Cardiac muscle cell (in vitro differentiated cells and primary cell): ENCODE data around the gene FARS2. TPM values are rescaled to one million over a fixed set of nuclear protein-coding genes. Genes with fewer than 3 reads are reported as not detected.

Source experiments
- DNase-seq, 2 donors: peaks; one replicate each; pipeline versions ENCODE4 v3.0.0 to v3.0.0-alpha.2; 2010 to 2017; ENCODE audit warnings: low read depth in 1 of 2, low spot score in 1 of 2
- H3K27ac ChIP-seq: fragments of 200-600 bp; sonication (generic); 2 replicates; pipeline ENCODE4 v1.5.1; 2016
- H3K27me3 ChIP-seq: fragments of 200-600 bp; sonication (generic); 2 replicates; pipeline ENCODE4 v1.6.0; 2016; ENCODE audit warnings: control low read depth
- H3K36me3 ChIP-seq: fragments of 200-600 bp; sonication (generic); 2 replicates; pipeline ENCODE4 v1.5.1; 2016; ENCODE audit warnings: control low read depth
- H3K4me1 ChIP-seq: fragments of 200-600 bp; sonication (generic); 2 replicates; pipeline ENCODE4 v1.8.1; 2017; ENCODE audit warnings: low read depth, mild to moderate bottlenecking, mixed run types
- H3K4me3 ChIP-seq: fragments of 200-600 bp; sonication (generic); 2 replicates; pipeline ENCODE4 v1.5.1; 2016; ENCODE audit warnings: mild to moderate bottlenecking
- H3K9me3 ChIP-seq: fragments of 200-600 bp; sonication (generic); 2 replicates; pipeline ENCODE4 v1.5.1; 2017; ENCODE audit warnings: low read depth, mild to moderate bottlenecking, control low read depth
- polyA plus RNA-seq: library from polyadenylated mRNA; unstranded; fragments of >200 nt; fragmentation: Nextera tagmentation; extraction: Ambion mirVana; gene quantifications from 2 replicates; pipeline ENCODE4 v1.2.1, GENCODE V29; 2016
- total RNA-seq: library from RNA; depleted of rRNA; stranded (reverse); fragments of >200 nt; gene quantifications from 2 replicates; pipeline ENCODE4 v1.2.3, GENCODE V29; 2016
- TF ChIP-seq, protein P1 (sequence below): IDR thresholded peaks from 2 replicates; pipeline ENCODE4 v1.5.1; 2012; ENCODE audit warnings: low read depth, mild to moderate bottlenecking, low read length

Gene FARS2
- total and polyA plus RNA-seq, 2 experiments from 2014 or later, result 12.4 to 22.5 TPM

DNA sequence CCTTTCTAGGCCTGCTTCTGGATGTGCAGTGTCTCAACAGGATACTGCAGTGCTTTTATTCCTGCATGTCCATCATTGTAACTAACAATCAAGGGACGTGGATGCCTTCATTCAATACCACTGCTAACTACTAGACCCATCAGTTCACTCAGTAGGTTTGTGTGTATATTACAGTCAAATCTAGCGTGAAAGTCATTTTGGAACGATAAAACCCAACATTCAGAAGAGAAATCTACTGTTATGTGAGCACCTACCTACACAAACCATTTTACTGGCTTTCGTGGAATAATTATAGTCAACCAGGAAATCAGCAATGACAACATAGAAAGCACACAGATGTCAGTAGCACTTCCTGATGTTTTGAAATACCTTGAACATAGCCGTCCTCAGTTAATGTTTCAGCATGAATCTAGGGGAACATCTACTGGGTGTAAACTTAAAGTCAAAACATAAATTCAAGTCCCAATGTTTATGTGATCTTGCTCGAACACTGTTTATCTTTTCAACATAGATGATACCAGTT lies 270.6 kb downstream of the FARS2 start:
- TF ChIP-seq, protein P1, sequence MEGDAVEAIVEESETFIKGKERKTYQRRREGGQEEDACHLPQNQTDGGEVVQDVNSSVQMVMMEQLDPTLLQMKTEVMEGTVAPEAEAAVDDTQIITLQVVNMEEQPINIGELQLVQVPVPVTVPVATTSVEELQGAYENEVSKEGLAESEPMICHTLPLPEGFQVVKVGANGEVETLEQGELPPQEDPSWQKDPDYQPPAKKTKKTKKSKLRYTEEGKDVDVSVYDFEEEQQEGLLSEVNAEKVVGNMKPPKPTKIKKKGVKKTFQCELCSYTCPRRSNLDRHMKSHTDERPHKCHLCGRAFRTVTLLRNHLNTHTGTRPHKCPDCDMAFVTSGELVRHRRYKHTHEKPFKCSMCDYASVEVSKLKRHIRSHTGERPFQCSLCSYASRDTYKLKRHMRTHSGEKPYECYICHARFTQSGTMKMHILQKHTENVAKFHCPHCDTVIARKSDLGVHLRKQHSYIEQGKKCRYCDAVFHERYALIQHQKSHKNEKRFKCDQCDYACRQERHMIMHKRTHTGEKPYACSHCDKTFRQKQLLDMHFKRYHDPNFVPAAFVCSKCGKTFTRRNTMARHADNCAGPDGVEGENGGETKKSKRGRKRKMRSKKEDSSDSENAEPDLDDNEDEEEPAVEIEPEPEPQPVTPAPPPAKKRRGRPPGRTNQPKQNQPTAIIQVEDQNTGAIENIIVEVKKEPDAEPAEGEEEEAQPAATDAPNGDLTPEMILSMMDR, result no peak
- Histone ChIP-seq H3K9me3 (no peaks in the 10 kb centered on the region), H3K36me3 (no peaks in the 10 kb centered on the region), H3K4me3 (no peak overlapping the region), H3K4me1 (no peaks in the 10 kb centered on the region), H3K27ac (no peak overlapping the region), H3K27me3 (no peaks in the 10 kb centered on the region)
- DNase-seq, result no peak

DNA sequence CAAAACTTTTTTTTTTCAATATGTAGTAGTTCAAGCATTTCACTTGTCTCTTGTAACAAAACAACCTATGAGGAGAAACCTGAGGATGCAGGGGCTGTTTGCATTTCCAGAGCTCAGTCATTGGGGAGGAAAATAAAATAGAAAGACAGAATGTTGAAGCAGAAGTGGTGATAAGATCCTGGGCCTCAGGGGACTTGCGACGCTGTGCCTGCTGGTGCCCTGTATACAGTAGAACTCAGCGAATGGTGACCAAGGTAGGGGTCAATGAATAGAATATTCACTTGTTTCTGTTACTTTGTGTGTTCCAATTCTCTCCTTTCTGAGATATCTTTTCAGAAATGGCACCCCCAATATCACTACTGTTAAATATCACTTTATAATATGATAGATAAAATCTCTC lies 271.6 kb downstream of the FARS2 start:
- TF ChIP-seq, protein P1, result no peak
- Histone ChIP-seq H3K27ac (no peak overlapping the region), H3K36me3 (no peaks in the 10 kb centered on the region), H3K9me3 (no peaks in the 10 kb centered on the region), H3K4me3 (no peak overlapping the region), H3K4me1 (no peaks in the 10 kb centered on the region), H3K27me3 (no peaks in the 10 kb centered on the region)
- no peak for DNase-seq

DNA sequence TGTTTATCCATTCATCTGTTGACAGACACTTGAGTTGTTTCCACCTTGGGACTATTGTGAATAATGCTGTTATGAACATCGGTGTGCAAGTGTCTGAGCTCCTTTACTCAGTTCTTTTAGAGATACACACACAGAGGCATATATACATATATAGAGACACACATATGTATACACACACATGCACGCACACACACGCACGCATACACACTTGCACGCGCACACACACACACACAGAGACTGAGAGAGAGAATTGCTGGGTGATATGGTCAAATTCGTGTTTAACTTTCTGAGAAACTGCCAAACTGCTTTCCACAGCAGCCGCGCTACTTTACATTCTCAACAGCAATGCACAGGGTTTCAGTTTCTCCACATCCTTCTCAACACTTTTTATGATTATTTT lies 273.3 kb downstream of the FARS2 start:
- TF ChIP-seq, protein P1, result no peak
- H3K27ac ChIP-seq, result no peak overlapping the region
- DNase-seq, result no peak
- H3K4me3 ChIP-seq, result no peak overlapping the region
- no peaks in the 10 kb centered on the region for H3K4me1 ChIP-seq
- H3K27me3 ChIP-seq, result no peaks in the 10 kb centered on the region
- H3K9me3 ChIP-seq, result no peaks in the 10 kb centered on the region
- H3K36me3 ChIP-seq, result no peaks in the 10 kb centered on the region

DNA sequence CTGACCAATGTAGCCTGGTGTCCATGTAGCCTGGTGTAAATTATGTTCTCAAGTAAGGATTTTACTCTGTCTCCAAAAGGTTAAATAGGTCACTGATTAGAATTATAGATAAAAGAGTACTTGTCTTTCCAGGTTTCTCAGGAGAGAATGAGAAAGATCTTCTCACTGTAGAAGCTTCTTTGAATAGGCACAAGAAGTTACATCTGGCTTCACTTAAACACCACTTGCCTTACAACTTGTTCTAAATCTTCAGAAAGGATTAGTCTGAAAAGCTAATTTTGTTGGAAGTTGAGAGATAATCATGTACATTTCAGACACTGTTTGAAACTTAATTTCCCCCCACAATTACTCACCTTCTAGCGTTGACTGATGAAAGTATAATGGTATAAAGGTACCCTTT lies 275.3 kb downstream of the FARS2 start:
- DNase-seq, result no peak
- Histone ChIP-seq H3K9me3 (no peaks in the 10 kb centered on the region), H3K27me3 (no peaks in the 10 kb centered on the region), H3K27ac (no peak overlapping the region), H3K4me3 (no peak overlapping the region), H3K4me1 (no peaks in the 10 kb centered on the region), H3K36me3 (no peaks in the 10 kb centered on the region)
- TF ChIP-seq, protein P1, result no peak

DNA sequence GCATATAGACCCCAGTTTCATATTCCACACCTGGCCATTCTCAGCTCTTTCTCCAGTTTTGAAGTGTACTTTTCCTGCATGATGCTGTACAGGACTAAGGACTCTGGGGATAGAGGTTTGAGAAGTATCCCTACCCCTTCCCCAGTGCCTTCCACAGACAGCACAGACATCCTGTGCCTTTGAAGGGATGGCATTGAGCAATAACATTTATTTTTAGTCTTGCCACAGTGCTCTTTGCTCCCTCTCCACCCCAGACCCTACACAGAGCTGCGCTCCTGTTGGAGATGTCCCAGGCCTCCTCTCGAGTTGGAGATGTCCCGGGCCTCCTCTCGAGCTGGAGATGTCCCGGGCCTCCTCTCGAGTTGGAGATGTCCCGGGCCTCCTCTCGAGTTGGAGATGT lies 275.8 kb downstream of the FARS2 start:
- Histone ChIP-seq H3K4me1 (no peaks in the 10 kb centered on the region), H3K9me3 (no peaks in the 10 kb centered on the region), H3K27me3 (no peaks in the 10 kb centered on the region), H3K27ac (no peak overlapping the region), H3K36me3 (no peaks in the 10 kb centered on the region), H3K4me3 (no peak overlapping the region)
- TF ChIP-seq, protein P1, result no peak
- DNase-seq, result no peak

DNA sequence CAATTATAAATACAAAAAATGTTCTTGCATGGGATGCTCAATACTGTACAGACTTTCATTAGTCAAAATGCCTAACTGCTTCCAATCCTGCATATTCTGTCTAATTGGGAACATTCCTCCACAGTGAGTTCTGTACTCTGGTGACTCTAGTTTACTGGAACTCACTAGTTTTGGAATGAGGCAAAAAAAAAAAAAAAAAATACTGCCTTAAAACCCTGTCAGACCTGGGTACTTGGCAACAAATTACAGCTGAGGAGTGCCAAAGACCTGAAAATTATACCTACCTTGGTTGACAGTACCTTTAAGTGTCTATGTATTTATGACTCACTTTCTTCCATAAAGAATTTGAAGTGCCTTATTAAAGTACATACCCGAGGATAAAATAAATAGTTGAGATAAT lies 276.7 kb downstream of the FARS2 start:
- Histone ChIP-seq H3K4me3 (no peak overlapping the region), H3K36me3 (no peaks in the 10 kb centered on the region), H3K4me1 (no peaks in the 10 kb centered on the region), H3K27me3 (no peaks in the 10 kb centered on the region), H3K27ac (no peak overlapping the region), H3K9me3 (no peaks in the 10 kb centered on the region)
- DNase-seq, result no peak
- TF ChIP-seq, protein P1, result no peak
